K562 (cell line): Measurements from ENCODE around the gene PTPN11. TPM values are rescaled to one million over a fixed set of nuclear protein-coding genes. Genes with fewer than 3 reads are reported as not detected.

Source experiments
- AFF4 ChIP-seq: sonication (generic); formaldehyde crosslinking; IDR thresholded peaks from 2 replicates; pipeline ENCODE4 v1.8.0; 2023; ENCODE audit warnings: mild to moderate bottlenecking, missing genetic modification reagents
- E2F3 ChIP-seq: fragments of 250-450 bp; sonication (Bioruptor Pico); IDR thresholded peaks from 2 replicates; pipeline ENCODE4 v1.4.0; 2020; ENCODE audit warnings: mild to moderate bottlenecking
- ELK1 ChIP-seq: sonication (generic); formaldehyde crosslinking; IDR thresholded peaks from 2 replicates; pipeline ENCODE4 v1.8.1; 2022; ENCODE audit warnings: missing genetic modification reagents
- HBP1 ChIP-seq: fragments of 450-650 bp; formaldehyde crosslinking; IDR thresholded peaks from 2 replicates; pipeline ENCODE4 v1.4.0; 2022; ENCODE audit warnings: missing genetic modification characterization
- KDM2B ChIP-seq: fragments of 250-450 bp; sonication (Bioruptor Pico); IDR thresholded peaks from 2 replicates; pipeline ENCODE4 v1.8.0; 2021; ENCODE audit warnings: mild to moderate bottlenecking, moderate library complexity
- MITF ChIP-seq: IDR thresholded peaks from 2 replicates; pipeline ENCODE4 v1.6.1; 2014; ENCODE audit warnings: antibody characterized with exemption
- NCOA4 ChIP-seq: fragments of 450-650 bp; IDR thresholded peaks from 2 replicates; pipeline ENCODE4 v1.6.1; 2018; ENCODE audit warnings: mild to moderate bottlenecking; ENCODE audit not compliant: partially characterized antibody
- TCFL5 ChIP-seq: fragments of 250-450 bp; sonication (Bioruptor Pico); conservative IDR thresholded peaks from 2 replicates; pipeline ENCODE4 v1.6.1; 2021; ENCODE audit warnings: mild to moderate bottlenecking, moderate library complexity, matching md5 sums
- ZBTB7A ChIP-seq: IDR thresholded peaks from 2 replicates; pipeline ENCODE4 v1.6.1; 2011; ENCODE audit warnings: low read depth, mild to moderate bottlenecking, low read length, moderate library complexity, borderline replicate concordance; ENCODE audit not compliant: control insufficient read depth
- ZNF174 ChIP-seq: fragments of 250-450 bp; sonication (Bioruptor Pico); IDR thresholded peaks from 2 replicates; pipeline ENCODE4 v1.4.0; 2020; ENCODE audit warnings: mild to moderate bottlenecking
- ZNF217 ChIP-seq: sonication (generic); formaldehyde crosslinking; IDR thresholded peaks from 2 replicates; pipeline ENCODE4 v1.8.0; 2022; ENCODE audit warnings: mild to moderate bottlenecking, missing genetic modification reagents
- ZNF583 ChIP-seq: fragments of 250-450 bp; sonication (Bioruptor Pico); IDR thresholded peaks from 2 replicates; pipeline ENCODE4 v1.4.0; 2020
- ZNF586 ChIP-seq: fragments of 450-650 bp; formaldehyde crosslinking; conservative IDR thresholded peaks from 2 replicates; pipeline ENCODE4 v1.4.0; 2020; ENCODE audit warnings: mild to moderate bottlenecking, moderate library complexity
- ZNF609 ChIP-seq: sonication (generic); formaldehyde crosslinking; IDR thresholded peaks from 2 replicates; pipeline ENCODE4 v1.8.1; 2023; ENCODE audit warnings: missing genetic modification reagents, mild to moderate bottlenecking, borderline replicate concordance
- polyA plus RNA-seq, 8 experiments: library from polyadenylated mRNA; depleted of rRNA in 4 of 8; stranded (reverse) in 5 of 8; unstranded in 3 of 8; fragments of >200 nt; fragmentation: Nextera tagmentation in 2 of 8; fragmentation: Illumina TruSeq in 1 of 8; extraction: Ambion mirVana in 2 of 8; extraction: Trizol in 1 of 8; gene quantifications; 2 replicates each; pipeline versions ENCODE4 v1.2.1 to v1.2.3, GENCODE V29; 2011 to 2014; ENCODE audit warnings: inconsistent platforms in 1 of 8, missing spikeins in 1 of 8
- total RNA-seq, 7 experiments: library from RNA; depleted of rRNA in 6 of 7; stranded (reverse); fragments of >200 nt in 6 of 7; fragmentation: Illumina TruSeq in 2 of 7; extraction: Trizol in 2 of 7; gene quantifications; 2 replicates each; pipeline versions ENCODE4 v1.2.1 to v1.2.3, GENCODE V29; 2011 to 2021; ENCODE audit warnings: low replicate concordance in 1 of 7

Gene PTPN11
- total and polyA plus RNA-seq, 9 of the 15 experiments (the other 6 are each of a cell fraction or from before 2014, with no cell fraction given): 22.5 to 126 (median 79.7) TPM

GRCh38 chr12:112418608-112419296 lies at the start of gene PTPN11 (continued):
- TF ChIP-seq MITF (no peak), ZBTB7A (peak; percentile 88), KDM2B (CRISPR knock-in tag) (peak; percentile 64; the same call in 1 of the 2 replicates), NCOA4 (no peak), ZNF217 (CRISPR knock-in tag) (no peak), ZNF583 (CRISPR knock-in tag) (0 out of 2 replicates have a peak, but pooled peaks have one; percentile 1), ELK1 (CRISPR knock-in tag) (no peak), E2F3 (CRISPR knock-in tag) (no peak; the same call in 1 of the 2 replicates), ZNF586 (no peak), AFF4 (CRISPR knock-in tag) (no peak; the same call in 1 of the 2 replicates), ZNF609 (CRISPR knock-in tag) (no peak), ZNF174 (CRISPR knock-in tag) (no peak), TCFL5 (no peak), HBP1 (peak; percentile 95)
